ENCODE data around the gene FIBP.

DNA sequence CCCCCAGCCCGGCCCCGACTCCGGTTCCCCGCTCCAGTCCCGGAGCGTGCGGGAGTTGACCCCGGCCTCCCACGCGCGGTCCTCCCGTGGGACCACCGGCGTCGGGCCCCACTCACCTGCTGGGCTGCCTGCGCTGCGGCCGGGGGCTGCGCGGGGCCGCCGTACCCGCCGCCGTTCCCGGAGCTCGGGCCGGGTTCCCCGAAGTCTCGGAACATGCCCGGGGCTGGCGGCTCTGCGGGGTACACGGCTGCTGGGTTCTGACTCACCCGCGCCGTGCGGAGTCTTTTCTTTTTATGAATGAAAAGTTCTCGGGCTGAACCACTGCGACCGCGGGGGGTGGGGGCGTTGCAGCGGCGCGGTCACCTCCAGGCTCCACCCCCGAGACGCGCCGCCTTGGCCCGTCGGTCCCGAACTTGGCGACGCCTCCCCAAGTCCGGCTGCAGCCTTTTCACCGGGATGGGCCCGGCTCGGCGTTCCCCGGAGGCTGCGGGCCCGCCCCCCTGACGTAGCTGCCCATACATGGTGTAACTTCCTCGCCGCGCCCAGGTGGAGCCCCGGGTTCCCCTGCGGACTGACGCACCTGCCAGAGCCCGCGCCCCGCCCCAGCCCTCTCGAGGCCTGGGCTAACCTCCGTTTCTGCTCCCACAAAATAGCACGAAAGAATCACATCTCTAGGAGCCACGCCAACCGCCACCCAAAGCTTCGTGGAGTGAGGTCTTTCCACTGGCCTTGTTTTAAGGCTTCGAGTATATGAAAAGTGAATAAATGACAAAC, 12.0 kb upstream of the FIBP start, which contains the start of gene FOSL1:
- TF ChIP-seq, protein P1, sequence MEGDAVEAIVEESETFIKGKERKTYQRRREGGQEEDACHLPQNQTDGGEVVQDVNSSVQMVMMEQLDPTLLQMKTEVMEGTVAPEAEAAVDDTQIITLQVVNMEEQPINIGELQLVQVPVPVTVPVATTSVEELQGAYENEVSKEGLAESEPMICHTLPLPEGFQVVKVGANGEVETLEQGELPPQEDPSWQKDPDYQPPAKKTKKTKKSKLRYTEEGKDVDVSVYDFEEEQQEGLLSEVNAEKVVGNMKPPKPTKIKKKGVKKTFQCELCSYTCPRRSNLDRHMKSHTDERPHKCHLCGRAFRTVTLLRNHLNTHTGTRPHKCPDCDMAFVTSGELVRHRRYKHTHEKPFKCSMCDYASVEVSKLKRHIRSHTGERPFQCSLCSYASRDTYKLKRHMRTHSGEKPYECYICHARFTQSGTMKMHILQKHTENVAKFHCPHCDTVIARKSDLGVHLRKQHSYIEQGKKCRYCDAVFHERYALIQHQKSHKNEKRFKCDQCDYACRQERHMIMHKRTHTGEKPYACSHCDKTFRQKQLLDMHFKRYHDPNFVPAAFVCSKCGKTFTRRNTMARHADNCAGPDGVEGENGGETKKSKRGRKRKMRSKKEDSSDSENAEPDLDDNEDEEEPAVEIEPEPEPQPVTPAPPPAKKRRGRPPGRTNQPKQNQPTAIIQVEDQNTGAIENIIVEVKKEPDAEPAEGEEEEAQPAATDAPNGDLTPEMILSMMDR (conservative IDR thresholded peaks at IDR 0.05), result no peak
- TF ChIP-seq EZH2 (IDR thresholded peaks at IDR 0.05; ENCODE audit: low read depth), result no peak

Measured in PC-9 (cell line).